Hepatocyte (in vitro differentiated cells): Measurements from ENCODE around the gene ABCD3.

Experiments used
- EZH2 ChIP-seq: fragments of 200-600 bp; sonication (generic); IDR thresholded peaks from 2 replicates; pipeline ENCODE4 v1.6.1; 2016; ENCODE audit warnings: antibody characterized with exemption, mild to moderate bottlenecking, borderline replicate concordance
- TF ChIP-seq, protein P1 (sequence below): fragments of 200-600 bp; sonication (generic); IDR thresholded peaks from 2 replicates; pipeline ENCODE4 v1.5.1; 2016; ENCODE audit warnings: antibody characterized with exemption, mild to moderate bottlenecking; ENCODE audit not compliant: poor library complexity

- TF ChIP-seq, protein P1, sequence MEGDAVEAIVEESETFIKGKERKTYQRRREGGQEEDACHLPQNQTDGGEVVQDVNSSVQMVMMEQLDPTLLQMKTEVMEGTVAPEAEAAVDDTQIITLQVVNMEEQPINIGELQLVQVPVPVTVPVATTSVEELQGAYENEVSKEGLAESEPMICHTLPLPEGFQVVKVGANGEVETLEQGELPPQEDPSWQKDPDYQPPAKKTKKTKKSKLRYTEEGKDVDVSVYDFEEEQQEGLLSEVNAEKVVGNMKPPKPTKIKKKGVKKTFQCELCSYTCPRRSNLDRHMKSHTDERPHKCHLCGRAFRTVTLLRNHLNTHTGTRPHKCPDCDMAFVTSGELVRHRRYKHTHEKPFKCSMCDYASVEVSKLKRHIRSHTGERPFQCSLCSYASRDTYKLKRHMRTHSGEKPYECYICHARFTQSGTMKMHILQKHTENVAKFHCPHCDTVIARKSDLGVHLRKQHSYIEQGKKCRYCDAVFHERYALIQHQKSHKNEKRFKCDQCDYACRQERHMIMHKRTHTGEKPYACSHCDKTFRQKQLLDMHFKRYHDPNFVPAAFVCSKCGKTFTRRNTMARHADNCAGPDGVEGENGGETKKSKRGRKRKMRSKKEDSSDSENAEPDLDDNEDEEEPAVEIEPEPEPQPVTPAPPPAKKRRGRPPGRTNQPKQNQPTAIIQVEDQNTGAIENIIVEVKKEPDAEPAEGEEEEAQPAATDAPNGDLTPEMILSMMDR, result no peak
- TF ChIP-seq EZH2, result no peak
Observed at GRCh38 chr1:94565901-94566300, 147.7 kb downstream of the ABCD3 start.
